ENCODE data around the gene TAL2. TPM values are rescaled to one million over a fixed set of nuclear protein-coding genes. Genes with fewer than 3 reads are reported as not detected.

The TAL2 gene
- total and polyA plus RNA-seq, 9 of the 15 experiments (the other 6 are each of a cell fraction or from before 2014, with no cell fraction given): 0.21 to 3.7 (median 1.1) TPM; not detected in 1

- no peak for TF ChIP-seq PBX2 (CRISPR knock-in tag; IDR thresholded peaks at IDR 0.05; ENCODE audit: low read depth)
- TF ChIP-seq PBX2 (tag; conservative IDR thresholded peaks at IDR 0.05; ENCODE audit: low read depth): peak; percentile 65; the same call in 1 of the 2 replicates
- TF ChIP-seq NCOA2 (IDR thresholded peaks at IDR 0.05; ENCODE audit: partially characterized antibody in 2 of 2): peak; percentile 25 to 67
- TF ChIP-seq GTF2A2 (tag; IDR thresholded peaks at IDR 0.05): no peak
- TF ChIP-seq DEAF1 (CRISPR knock-in tag; IDR thresholded peaks at IDR 0.05): no peak
- peak; percentile 69 for TF ChIP-seq ZBTB2 (IDR thresholded peaks at IDR 0.05)
- no peak for TF ChIP-seq ZNF778 (CRISPR knock-in tag; IDR thresholded peaks at IDR 0.05)
- no peak for TF ChIP-seq ZNF146 (CRISPR knock-in tag; IDR thresholded peaks at IDR 0.05; ENCODE audit: unreplicated experiment)
- peak; percentile 88; the same call in 1 of the 2 replicates for TF ChIP-seq POLR2AphosphoS5 (IDR thresholded peaks at IDR 0.05; ENCODE audit: control insufficient read depth, insufficient read depth, low read depth, low read length)
- TF ChIP-seq TCFL5 (CRISPR knock-in tag; conservative IDR thresholded peaks at IDR 0.05): no peak
These were observed 14.5 kb upstream of the TAL2 start (continued) for GRCh38 chr9:105647595-105648349.

Measured in K562 (cell line).